Caco-2 (cell line): ENCODE data around the gene LETMD1. TPM values are rescaled to one million over a fixed set of nuclear protein-coding genes. Genes with fewer than 3 reads are reported as not detected.
A peak's percentile ranks its signal among the peaks of the same experiment; 100 is the strongest.

Experiments
- BruUV-seq: library from RNA; stranded (reverse); fragments of 400-500 nt; replicated peaks from 2 replicates; lab custom pipeline; 2021; lab: Mats Ljungman, UMichigan
- CTCF ChIA-PET: fragments of 300-600 bp; sonication (Branson Sonifier 250); formaldehyde crosslinking; loops from one replicate; lab custom pipeline; 2022; ENCODE audit warnings: antibody characterized with exemption; lab: Charles Lee
- POLR2A ChIA-PET: fragments of 300-600 bp; sonication (Branson Sonifier 250); formaldehyde crosslinking; loops from one replicate; lab custom pipeline; 2022; ENCODE audit warnings: antibody characterized with exemption; lab: Charles Lee
- DNase-seq, 2 experiments: peaks; one replicate each; pipeline versions ENCODE4 v3.0.0 to v3.0.0-alpha.2; 2020 to 2022
- H3K27me3 ChIP-seq: replicated peaks from 2 replicates; pipeline ENCODE4 v1.6.0; 2011; ENCODE audit warnings: low read length; ENCODE audit not compliant: control insufficient read depth, insufficient read depth
- H3K36me3 ChIP-seq: 2 replicates; pipeline ENCODE4 v1.5.1; 2011; ENCODE audit warnings: low read length; ENCODE audit not compliant: control insufficient read depth, insufficient read depth
- H3K4me1 ChIP-seq: fragments of 250-450 bp; sonication (Bioruptor Pico); 2 replicates; pipeline ENCODE4 v1.5.1; 2020; ENCODE audit warnings: mild to moderate bottlenecking
- H3K4me3 ChIP-seq: 2 replicates; pipeline ENCODE4 v1.5.1; 2011; ENCODE audit warnings: low read depth, mild to moderate bottlenecking, control low read depth, low read length
- H3K9me3 ChIP-seq: fragments of 250-450 bp; sonication (Bioruptor Pico); 2 replicates; pipeline ENCODE4 v1.5.1; 2020; ENCODE audit warnings: mild to moderate bottlenecking, moderate library complexity
- H3K27ac Mint-ChIP-seq: one replicate; pipeline ENCODE4 v1.8.0; 2022; ENCODE audit warnings: mixed read lengths; ENCODE audit not compliant: unreplicated experiment
- H3K27me3 Mint-ChIP-seq: one replicate; pipeline ENCODE4 v1.8.0; 2022; ENCODE audit warnings: mixed read lengths; ENCODE audit not compliant: insufficient read depth, unreplicated experiment
- H3K36me3 Mint-ChIP-seq: one replicate; pipeline ENCODE4 v1.8.0; 2022; ENCODE audit warnings: mild to moderate bottlenecking, mixed read lengths; ENCODE audit not compliant: insufficient read depth, unreplicated experiment
- H3K4me1 Mint-ChIP-seq: one replicate; pipeline ENCODE4 v1.8.0; 2022; ENCODE audit warnings: low read depth, mixed read lengths; ENCODE audit not compliant: unreplicated experiment
- H3K4me3 Mint-ChIP-seq: one replicate; pipeline ENCODE4 v1.8.0; 2022; ENCODE audit warnings: mild to moderate bottlenecking, moderate library complexity, mixed read lengths; ENCODE audit not compliant: unreplicated experiment
- H3K9me3 Mint-ChIP-seq: one replicate; pipeline ENCODE4 v1.8.0; 2022; ENCODE audit warnings: mixed read lengths; ENCODE audit not compliant: unreplicated experiment
- CTCF ChIP-seq, 2 experiments: fragments of 200-600 bp in 1 of 2; IDR thresholded peaks; 1 replicate in 1 of 2; 2 replicates in 1 of 2; pipeline versions ENCODE4 v1.5.1 to v1.8.0; 2011 to 2022; ENCODE audit warnings: antibody characterized with exemption in 1 of 2, control low read depth in 1 of 2, inconsistent platforms in 1 of 2, low read depth in 1 of 2, low read length in 1 of 2, mild to moderate bottlenecking in 1 of 2, moderate library complexity in 1 of 2; ENCODE audit not compliant: insufficient read depth in 1 of 2, severe bottlenecking in 1 of 2, unreplicated experiment in 1 of 2
- intact Hi-C: fragments of 100-400 bp; cut with micrococcal nuclease; formaldehyde crosslinking; loops from one replicate; pipeline ENCODE4 v1.10.0; 2022; ENCODE audit not compliant: unreplicated experiment
- total RNA-seq: library from RNA; stranded (reverse); gene quantifications from 2 replicates; pipeline ENCODE4 v1.2.3, GENCODE V29; 2022

The LETMD1 gene
- total RNA-seq, 1 experiment from 2014 or later = 90.6 TPM

DNA sequence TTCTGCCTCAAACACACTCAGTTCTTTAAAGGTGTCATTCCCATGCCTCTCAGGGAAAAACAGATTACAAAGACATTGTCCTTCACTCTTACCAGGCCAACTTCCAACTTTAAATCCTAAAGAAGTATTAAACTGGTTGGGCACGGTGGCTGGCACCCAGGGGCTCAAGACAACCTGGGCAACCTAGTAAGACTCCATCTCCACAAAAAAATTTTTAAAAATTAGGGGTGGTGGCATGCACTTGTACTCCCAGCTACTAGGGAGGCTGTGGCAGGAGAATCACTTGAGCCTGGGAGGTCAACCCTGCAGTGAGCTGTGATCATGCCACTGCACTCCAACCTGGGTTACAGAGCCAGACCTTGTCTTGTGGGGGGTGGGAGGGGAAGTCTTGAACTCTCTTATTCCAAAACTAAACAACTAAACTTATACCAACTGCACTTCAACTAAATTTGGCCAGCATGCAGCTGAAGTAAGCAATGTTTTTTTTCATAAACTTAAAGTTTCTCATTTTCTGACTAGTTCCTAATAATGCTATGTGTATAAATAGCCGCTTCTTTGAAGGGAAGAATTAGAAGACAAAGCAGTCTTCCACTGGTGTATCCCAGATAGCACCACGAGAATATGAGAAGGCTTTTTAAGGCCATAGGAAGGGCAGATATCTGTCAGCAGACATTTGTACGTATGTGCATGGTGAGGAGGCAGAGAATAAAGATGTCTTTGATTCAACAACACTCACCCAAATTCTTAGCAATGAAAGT, 24.3 kb upstream of the LETMD1 start:
- intact Hi-C loops = no loop called here
- ChIA-PET CTCF (interaction anchor here (0.7 kb wide), 1 partner anchor 259 kb away, joined by 3 read pairs; no protein-coding TSS in a partner anchor), POLR2A (no interaction called here)
- no peaks in the 10 kb centered on the region for H3K27me3 Mint-ChIP-seq
- no peak for DNase-seq
- no peaks in the 10 kb centered on the region for H3K9me3 Mint-ChIP-seq
- no TSS peak for BruUV-seq
- Histone ChIP-seq H3K36me3 (no peaks in the 10 kb centered on the region), H3K4me3 (no peak overlapping the region), H3K4me1 (peaks cover 32% of the 10 kb centered on the region), H3K27me3 (no peaks in the 10 kb centered on the region), H3K9me3 (no peaks in the 10 kb centered on the region)
- H3K27ac Mint-ChIP-seq = peak overlapping the region; percentile 87
- H3K4me1 Mint-ChIP-seq = peaks cover 33% of the 10 kb centered on the region
- H3K36me3 Mint-ChIP-seq = peaks cover 18% of the 10 kb centered on the region
- no peak for TF ChIP-seq CTCF (IDR thresholded peaks at IDR 0.05; ENCODE audit: insufficient read depth in 1 of 2, low read depth in 1 of 2, low read length in 1 of 2, severe bottlenecking in 1 of 2, unreplicated experiment in 1 of 2)
- H3K4me3 Mint-ChIP-seq = peak overlapping the region; percentile 82

- Mint-ChIP-seq H3K27me3 (no peaks in the 10 kb centered on the region), H3K27ac (peak overlapping the region; percentile 87), H3K4me1 (peaks cover 37% of the 10 kb centered on the region), H3K4me3 (peak overlapping the region; percentile 82), H3K9me3 (no peaks in the 10 kb centered on the region), H3K36me3 (peaks cover 18% of the 10 kb centered on the region)
- H3K36me3 ChIP-seq = no peaks in the 10 kb centered on the region
- POLR2A ChIA-PET = interaction anchor here (0.6 to 2.1 kb wide), 5 partner anchors 17 to 261 kb away, joined by 3 to 13 read pairs (median 9); partner anchors contain the start of genes ATF1 and CSRNP2
- H3K9me3 ChIP-seq = no peaks in the 10 kb centered on the region
- H3K27me3 ChIP-seq = no peaks in the 10 kb centered on the region
- peak overlapping the region; percentile 86 for H3K4me3 ChIP-seq
- BruUV-seq = no TSS peak
- CTCF ChIA-PET = interaction anchor here (1.2 to 3.7 kb wide), 4 partner anchors 20 to 261 kb away, joined by 4 to 31 read pairs (median 24); partner anchors contain the start of genes ATF1 and LETMD1
- peak in 1 of 2 experiments; percentile 11 for DNase-seq
- H3K4me1 ChIP-seq = peaks cover 38% of the 10 kb centered on the region
- intact Hi-C loops = no loop called here
- TF ChIP-seq CTCF (IDR thresholded peaks at IDR 0.05; ENCODE audit: insufficient read depth in 1 of 2, low read depth in 1 of 2, low read length in 1 of 2, severe bottlenecking in 1 of 2, unreplicated experiment in 1 of 2) = no peak
Observed at GRCh38 chr12:51025338-51025835, 22.7 kb upstream of the LETMD1 start.

DNA sequence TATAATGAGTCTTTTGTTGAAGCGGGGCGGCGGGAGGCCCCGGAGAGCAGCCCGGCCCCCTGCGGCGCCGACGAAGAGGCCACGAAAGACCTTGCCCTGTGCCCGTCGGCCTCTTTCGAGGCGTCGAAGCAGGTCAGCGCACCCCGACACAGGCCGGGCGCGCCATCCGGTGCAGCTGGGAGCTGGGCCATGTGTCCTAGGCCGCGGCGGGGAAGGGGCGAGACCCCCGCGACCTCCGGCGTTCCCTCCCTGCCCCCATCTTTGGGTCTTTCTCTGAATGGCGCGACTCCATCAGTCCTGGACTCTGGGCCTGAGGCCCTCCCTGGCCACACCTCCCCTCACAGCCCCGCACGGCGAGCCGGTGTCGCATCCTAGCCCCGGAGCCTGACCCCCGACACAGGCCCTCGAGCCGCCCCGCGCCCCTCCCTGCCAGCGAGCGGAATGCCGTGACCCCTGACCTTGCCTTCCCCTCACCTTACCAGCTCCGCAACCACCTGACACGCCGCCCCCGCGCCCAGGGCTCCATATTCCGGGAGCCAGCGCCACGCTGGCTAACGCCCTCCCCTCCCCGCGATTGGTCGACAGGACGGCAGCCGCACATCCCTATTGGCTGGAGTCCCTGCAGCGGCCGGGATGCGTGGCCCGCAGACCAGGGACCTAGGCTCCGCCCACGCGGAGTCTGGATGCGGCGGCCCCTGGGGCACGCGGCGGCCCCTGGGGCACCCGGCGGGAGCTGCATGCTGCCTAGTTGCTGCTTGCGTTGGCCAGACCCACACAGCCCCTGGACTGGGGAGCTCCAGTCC, 22.1 kb upstream of the LETMD1 start, which contains the start of gene SLC11A2:
TSS of gene SLC11A2 (minus strand) at position 549 of the 803 bp plus-strand sequence. CDS start 15,656 bp downstream, outside the sequence.
- CTCF ChIA-PET = interaction anchor here (0.7 to 3.8 kb wide), 6 partner anchors 21 to 261 kb away, joined by 3 to 67 read pairs (median 24); partner anchors contain the start of genes ATF1 and LETMD1
- peaks cover 18% of the 10 kb centered on the region for H3K36me3 Mint-ChIP-seq
- Histone ChIP-seq H3K4me3 (peak within 1 kb of the TSS; percentile 86), H3K27me3 (no peaks in the 10 kb centered on the region), H3K9me3 (no peaks in the 10 kb centered on the region), H3K36me3 (no peaks in the 10 kb centered on the region), H3K4me1 (peaks cover 38% of the 10 kb centered on the region)
- DNase-seq = peak; percentile 98 to 99
- peak within 1 kb of the TSS; percentile 87 for H3K27ac Mint-ChIP-seq
- peak within 1 kb of the TSS; percentile 82 for H3K4me3 Mint-ChIP-seq
- H3K9me3 Mint-ChIP-seq = no peaks in the 10 kb centered on the region
- intact Hi-C loops = loop anchor here (1.0 to 2.0 kb wide), 2 partner anchors 22 to 213 kb away; partner anchors contain the start of genes DAZAP2 and LETMD1
- BruUV-seq = TSS peak; percentile 13
- H3K4me1 Mint-ChIP-seq = peaks cover 37% of the 10 kb centered on the region
- peak in 1 of 2 experiments; percentile 43 for TF ChIP-seq CTCF (IDR thresholded peaks at IDR 0.05; ENCODE audit: insufficient read depth in 1 of 2, low read depth in 1 of 2, low read length in 1 of 2, severe bottlenecking in 1 of 2, unreplicated experiment in 1 of 2)
- POLR2A ChIA-PET = interaction anchor here (0.6 to 2.1 kb wide), 11 partner anchors 17 to 262 kb away, joined by 3 to 13 read pairs (median 4); partner anchors contain the start of genes ATF1, CSRNP2 and DAZAP2
- no peaks in the 10 kb centered on the region for H3K27me3 Mint-ChIP-seq
